Sigmoid colon (tissue), 7 donors: ENCODE measurements around the gene AGXT2. TPM values are rescaled to one million over a fixed set of nuclear protein-coding genes. Genes with fewer than 3 reads are reported as not detected.

Experiments used
- DNase-seq: peaks from one replicate; pipeline ENCODE4 v3.0.0-alpha.2; 2019
- H3K27ac ChIP-seq, 4 donors: fragments of 200-600 bp; sonication (generic); one replicate each; pipeline ENCODE4 v1.5.1; 2016 to 2019; ENCODE audit warnings: mild to moderate bottlenecking in 1 of 4
- H3K27me3 ChIP-seq, 3 donors: fragments of 200-600 bp; sonication (generic); one replicate each; pipeline ENCODE4 v1.5.1; 2019; ENCODE audit warnings: mild to moderate bottlenecking in 1 of 3
- H3K36me3 ChIP-seq, 4 donors: fragments of 200-600 bp; sonication (generic); one replicate each; pipeline ENCODE4 v1.5.1; 2016 to 2019
- H3K4me1 ChIP-seq, 4 donors: fragments of 200-600 bp; sonication (generic); one replicate each; pipeline ENCODE4 v1.5.1; 2017 to 2019
- H3K4me3 ChIP-seq, 4 donors: fragments of 200-600 bp; sonication (generic); one replicate each; pipeline ENCODE4 v1.5.1; 2017 to 2019; ENCODE audit warnings: mild to moderate bottlenecking in 2 of 4, moderate library complexity in 1 of 4
- H3K9me3 ChIP-seq, 4 donors: fragments of 200-600 bp in 3 of 4; sonication (generic) in 3 of 4; one replicate each; pipeline versions ENCODE4 v1.5.1 to v1.6.1; 2013 to 2019
- CTCF ChIP-seq, 4 experiments: fragments of 450-650 bp in 3 of 4; fragments of 200-600 bp in 1 of 4; IDR thresholded peaks; one replicate each; pipeline ENCODE4 v1.5.1; 2016 to 2019; ENCODE audit warnings: antibody characterized with exemption in 4 of 4, mild to moderate bottlenecking in 3 of 4, moderate library complexity in 2 of 4
- EP300 ChIP-seq, 4 donors: sonication (generic); formaldehyde crosslinking; IDR thresholded peaks; one replicate each; pipeline ENCODE4 v1.6.1; 2017; ENCODE audit warnings: antibody characterized with exemption in 4 of 4
- POLR2A ChIP-seq, 2 donors: fragments of 450-650 bp; IDR thresholded peaks; one replicate each; pipeline ENCODE4 v1.6.1; 2016; ENCODE audit warnings: antibody characterized with exemption in 2 of 2, mild to moderate bottlenecking in 2 of 2, moderate library complexity in 2 of 2
- POLR2AphosphoS5 ChIP-seq, 4 donors: sonication (generic); formaldehyde crosslinking; IDR thresholded peaks; one replicate each; pipeline ENCODE4 v1.6.1; 2017; ENCODE audit warnings: antibody characterized with exemption in 4 of 4
- WGBS, 2 donors: extraction: QIAGEN DNeasy Blood & Tissue Kit; methylation state at CpG; one replicate each; pipeline ENCODE4 v1.1.7; 2013; 5-methylcytosine and 5-hydroxymethylcytosine counted together
- intact Hi-C: fragments of 100-400 bp; cut with DNase I; formaldehyde crosslinking; loops from one replicate; pipeline ENCODE4 v1.15.1; 2023
- polyA plus RNA-seq, 3 donors: library from polyadenylated mRNA; stranded (reverse); fragments of 200-250 nt; gene quantifications; one replicate each; pipeline ENCODE4 v1.2.3, GENCODE V29; 2013
- total RNA-seq, 4 donors: library from RNA; depleted of rRNA; stranded (reverse); fragments of >200 nt; gene quantifications; one replicate each; pipeline ENCODE4 v1.1.0, GENCODE V29; 2016
- donor health status: healthy with polysubstance abuse.
- donor health status: Bipolar disorder and iron deficiency.
- donor health status: healthy.

The AGXT2 gene
- total and polyA plus RNA-seq, 7 donors: not detected

- TF ChIP-seq CTCF (IDR thresholded peaks at IDR 0.05) (no peak), POLR2A (IDR thresholded peaks at IDR 0.05) (no peak), POLR2AphosphoS5 (IDR thresholded peaks at IDR 0.05) (no peak), EP300 (IDR thresholded peaks at IDR 0.05) (no peak)
- no peak for DNase-seq
- H3K36me3 ChIP-seq: no peaks in the 10 kb centered on the region
- H3K4me1 ChIP-seq: no peaks in the 10 kb centered on the region
- no peak overlapping the region for H3K27ac ChIP-seq
- WGBS, 2 donors: 16 to 57% methylated on average over 5 of the region's 5 CpGs
- no peak overlapping the region for H3K4me3 ChIP-seq
- intact Hi-C loops: no loop called here
- no peaks in the 10 kb centered on the region for H3K9me3 ChIP-seq
- H3K27me3 ChIP-seq: no peaks in the 10 kb centered on the region
Measured at GRCh38 chr5:35026280-35026840, 21.4 kb downstream of the AGXT2 start.

- DNase-seq: no peak
- no peaks in the 10 kb centered on the region for H3K27me3 ChIP-seq
- H3K4me3 ChIP-seq: no peak overlapping the region
- 86 to 92% methylated on average over 10 of the region's 10 CpGs for WGBS, 2 donors
- no peaks in the 10 kb centered on the region for H3K36me3 ChIP-seq
- H3K9me3 ChIP-seq: no peaks in the 10 kb centered on the region
- TF ChIP-seq CTCF (IDR thresholded peaks at IDR 0.05) (no peak), POLR2AphosphoS5 (IDR thresholded peaks at IDR 0.05) (no peak), EP300 (IDR thresholded peaks at IDR 0.05) (no peak), POLR2A (IDR thresholded peaks at IDR 0.05) (no peak)
- H3K27ac ChIP-seq: no peak overlapping the region
- H3K4me1 ChIP-seq: no peaks in the 10 kb centered on the region
- intact Hi-C loops: no loop called here
Measured at GRCh38 chr5:35024911-35025510, 22.7 kb downstream of the AGXT2 start.

GRCh38 chr5:35023391-35024178 lies 24.2 kb downstream of the AGXT2 start:
- WGBS, 2 donors: 68 to 83% methylated on average over 7 of the region's 7 CpGs

More at GRCh38 chr5:35023391-35024178, 24.2 kb downstream of the AGXT2 start:
- no peaks in the 10 kb centered on the region for H3K9me3 ChIP-seq
- no peaks in the 10 kb centered on the region for H3K36me3 ChIP-seq
- intact Hi-C loops: no loop called here
- H3K27ac ChIP-seq: no peak overlapping the region
- H3K27me3 ChIP-seq: no peaks in the 10 kb centered on the region
- DNase-seq: no peak
- no peak overlapping the region for H3K4me3 ChIP-seq
- TF ChIP-seq POLR2AphosphoS5 (IDR thresholded peaks at IDR 0.05) (no peak), CTCF (IDR thresholded peaks at IDR 0.05) (no peak), EP300 (IDR thresholded peaks at IDR 0.05) (no peak)
- H3K4me1 ChIP-seq: no peaks in the 10 kb centered on the region
